Muscle layer of colon (tissue), 2 donors: ENCODE measurements around the gene MACROD2.

Experiments
- H3K27ac ChIP-seq: one replicate; pipeline ENCODE4 v1.7.0; 2013; ENCODE audit warnings: low read depth, mild to moderate bottlenecking, low read length, moderate library complexity
- H3K27me3 ChIP-seq, 2 donors: one replicate each; pipeline ENCODE4 v1.7.0; 2013; ENCODE audit warnings: low read length in 2 of 2, mild to moderate bottlenecking in 2 of 2; ENCODE audit not compliant: insufficient read depth in 2 of 2, control insufficient read depth in 1 of 2
- H3K36me3 ChIP-seq: one replicate; pipeline ENCODE4 v1.7.0; 2013; ENCODE audit warnings: mild to moderate bottlenecking, low read length; ENCODE audit not compliant: insufficient read depth
- H3K4me1 ChIP-seq: one replicate; pipeline ENCODE4 v1.7.0; 2013; ENCODE audit warnings: mild to moderate bottlenecking, low read length; ENCODE audit not compliant: insufficient read depth
- H3K4me3 ChIP-seq, 2 donors: one replicate each; pipeline ENCODE4 v1.7.0; 2013; ENCODE audit warnings: low read length in 2 of 2, low read depth in 1 of 2, mild to moderate bottlenecking in 1 of 2, moderate library complexity in 1 of 2
- H3K9ac ChIP-seq: one replicate; pipeline ENCODE4 v1.7.0; 2013; ENCODE audit warnings: low read length
- H3K9me3 ChIP-seq: one replicate; pipeline ENCODE4 v1.7.0; 2013; ENCODE audit warnings: mild to moderate bottlenecking, low read length
- donor health status: abdominal sarcoma.
- donor health status: Adenocarcinoma of cecum.

The MACROD2 gene

GRCh38 chr20:14512839-14513238 lies 517.5 kb downstream of the MACROD2 start:
- no peak overlapping the region for H3K27ac ChIP-seq
- no peaks in the 10 kb centered on the region for H3K4me1 ChIP-seq
- H3K4me3 ChIP-seq, result no peak overlapping the region
- H3K36me3 ChIP-seq, result no peaks in the 10 kb centered on the region
- H3K9me3 ChIP-seq, result no peaks in the 10 kb centered on the region
- H3K9ac ChIP-seq, result no peak overlapping the region
- no peaks in the 10 kb centered on the region for H3K27me3 ChIP-seq

- no peak overlapping the region for H3K27ac ChIP-seq
- no peak overlapping the region for H3K4me3 ChIP-seq
- H3K9me3 ChIP-seq, result no peaks in the 10 kb centered on the region
- H3K4me1 ChIP-seq, result no peaks in the 10 kb centered on the region
- H3K9ac ChIP-seq, result no peak overlapping the region
- no peaks in the 10 kb centered on the region for H3K36me3 ChIP-seq
- H3K27me3 ChIP-seq, result no peaks in the 10 kb centered on the region
Measured at GRCh38 chr20:14518648-14519047, 523.3 kb downstream of the MACROD2 start.

- Histone ChIP-seq H3K9ac (no peak overlapping the region), H3K4me3 (no peak overlapping the region), H3K4me1 (no peaks in the 10 kb centered on the region), H3K9me3 (no peaks in the 10 kb centered on the region), H3K27ac (no peak overlapping the region), H3K27me3 (no peaks in the 10 kb centered on the region), H3K36me3 (no peaks in the 10 kb centered on the region)
Measured at GRCh38 chr20:14521016-14521415, 525.7 kb downstream of the MACROD2 start.

- H3K4me1 ChIP-seq, result no peaks in the 10 kb centered on the region
- no peak overlapping the region for H3K4me3 ChIP-seq
- no peak overlapping the region for H3K27ac ChIP-seq
- no peaks in the 10 kb centered on the region for H3K36me3 ChIP-seq
- no peak overlapping the region for H3K9ac ChIP-seq
- no peaks in the 10 kb centered on the region for H3K9me3 ChIP-seq
- no peaks in the 10 kb centered on the region for H3K27me3 ChIP-seq
Measured at GRCh38 chr20:14521436-14521835, 526.1 kb downstream of the MACROD2 start.

GRCh38 chr20:14522595-14522994 lies 527.3 kb downstream of the MACROD2 start:
- H3K9me3 ChIP-seq, result no peaks in the 10 kb centered on the region
- no peaks in the 10 kb centered on the region for H3K27me3 ChIP-seq

GRCh38 chr20:14523090-14523489 lies 527.8 kb downstream of the MACROD2 start:
- Histone ChIP-seq H3K4me3 (no peak overlapping the region), H3K9ac (no peak overlapping the region), H3K9me3 (no peaks in the 10 kb centered on the region), H3K27ac (no peak overlapping the region), H3K4me1 (no peaks in the 10 kb centered on the region), H3K27me3 (no peaks in the 10 kb centered on the region), H3K36me3 (no peaks in the 10 kb centered on the region)

More at GRCh38 chr20:14522595-14522994, 527.3 kb downstream of the MACROD2 start:
- no peaks in the 10 kb centered on the region for H3K4me1 ChIP-seq
- H3K27ac ChIP-seq, result no peak overlapping the region
- H3K9ac ChIP-seq, result no peak overlapping the region
- no peaks in the 10 kb centered on the region for H3K36me3 ChIP-seq
- no peak overlapping the region for H3K4me3 ChIP-seq

GRCh38 chr20:14525426-14525825 lies 530.1 kb downstream of the MACROD2 start:
- Histone ChIP-seq H3K9me3 (no peaks in the 10 kb centered on the region), H3K4me3 (no peak overlapping the region), H3K4me1 (no peaks in the 10 kb centered on the region), H3K27me3 (no peaks in the 10 kb centered on the region), H3K36me3 (no peaks in the 10 kb centered on the region), H3K9ac (no peak overlapping the region), H3K27ac (no peak overlapping the region)

GRCh38 chr20:14526891-14527290 lies 531.6 kb downstream of the MACROD2 start:
- no peak overlapping the region for H3K4me3 ChIP-seq
- no peaks in the 10 kb centered on the region for H3K27me3 ChIP-seq
- no peak overlapping the region for H3K27ac ChIP-seq
- H3K4me1 ChIP-seq, result no peaks in the 10 kb centered on the region
- no peak overlapping the region for H3K9ac ChIP-seq
- H3K36me3 ChIP-seq, result no peaks in the 10 kb centered on the region
- H3K9me3 ChIP-seq, result no peaks in the 10 kb centered on the region

- Histone ChIP-seq H3K4me3 (no peak overlapping the region), H3K27me3 (no peaks in the 10 kb centered on the region), H3K9ac (no peak overlapping the region), H3K9me3 (no peaks in the 10 kb centered on the region), H3K27ac (no peak overlapping the region), H3K4me1 (no peaks in the 10 kb centered on the region), H3K36me3 (no peaks in the 10 kb centered on the region)
Measured at GRCh38 chr20:14531786-14532185, 536.5 kb downstream of the MACROD2 start.

- no peak overlapping the region for H3K9ac ChIP-seq
- no peaks in the 10 kb centered on the region for H3K27me3 ChIP-seq
- H3K4me1 ChIP-seq, result no peaks in the 10 kb centered on the region
- no peak overlapping the region for H3K4me3 ChIP-seq
- no peaks in the 10 kb centered on the region for H3K36me3 ChIP-seq
- no peak overlapping the region for H3K27ac ChIP-seq
- no peaks in the 10 kb centered on the region for H3K9me3 ChIP-seq
Measured at GRCh38 chr20:14536738-14537137, 541.4 kb downstream of the MACROD2 start.

- Histone ChIP-seq H3K36me3 (no peaks in the 10 kb centered on the region), H3K27me3 (no peaks in the 10 kb centered on the region), H3K27ac (no peak overlapping the region), H3K9ac (no peak overlapping the region), H3K4me1 (no peaks in the 10 kb centered on the region), H3K4me3 (no peak overlapping the region), H3K9me3 (no peaks in the 10 kb centered on the region)
Measured at GRCh38 chr20:14538433-14538832, 543.1 kb downstream of the MACROD2 start.

GRCh38 chr20:14543040-14543439 lies 547.7 kb downstream of the MACROD2 start:
- H3K27ac ChIP-seq, result no peak overlapping the region
- no peaks in the 10 kb centered on the region for H3K4me1 ChIP-seq
- H3K27me3 ChIP-seq, result no peaks in the 10 kb centered on the region
- no peaks in the 10 kb centered on the region for H3K9me3 ChIP-seq
- H3K36me3 ChIP-seq, result no peaks in the 10 kb centered on the region
- H3K9ac ChIP-seq, result no peak overlapping the region
- H3K4me3 ChIP-seq, result no peak overlapping the region
